ENCODE measurements around the gene CLDND2.
"Not testable (repeated sequence)": the region's sequence is repeated elsewhere in the genome, so short reads cannot be mapped to it uniquely, and the experiment has no call there.

The CLDND2 gene, protein sequence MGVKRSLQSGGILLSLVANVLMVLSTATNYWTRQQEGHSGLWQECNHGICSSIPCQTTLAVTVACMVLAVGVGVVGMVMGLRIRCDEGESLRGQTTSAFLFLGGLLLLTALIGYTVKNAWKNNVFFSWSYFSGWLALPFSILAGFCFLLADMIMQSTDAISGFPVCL

DNA sequence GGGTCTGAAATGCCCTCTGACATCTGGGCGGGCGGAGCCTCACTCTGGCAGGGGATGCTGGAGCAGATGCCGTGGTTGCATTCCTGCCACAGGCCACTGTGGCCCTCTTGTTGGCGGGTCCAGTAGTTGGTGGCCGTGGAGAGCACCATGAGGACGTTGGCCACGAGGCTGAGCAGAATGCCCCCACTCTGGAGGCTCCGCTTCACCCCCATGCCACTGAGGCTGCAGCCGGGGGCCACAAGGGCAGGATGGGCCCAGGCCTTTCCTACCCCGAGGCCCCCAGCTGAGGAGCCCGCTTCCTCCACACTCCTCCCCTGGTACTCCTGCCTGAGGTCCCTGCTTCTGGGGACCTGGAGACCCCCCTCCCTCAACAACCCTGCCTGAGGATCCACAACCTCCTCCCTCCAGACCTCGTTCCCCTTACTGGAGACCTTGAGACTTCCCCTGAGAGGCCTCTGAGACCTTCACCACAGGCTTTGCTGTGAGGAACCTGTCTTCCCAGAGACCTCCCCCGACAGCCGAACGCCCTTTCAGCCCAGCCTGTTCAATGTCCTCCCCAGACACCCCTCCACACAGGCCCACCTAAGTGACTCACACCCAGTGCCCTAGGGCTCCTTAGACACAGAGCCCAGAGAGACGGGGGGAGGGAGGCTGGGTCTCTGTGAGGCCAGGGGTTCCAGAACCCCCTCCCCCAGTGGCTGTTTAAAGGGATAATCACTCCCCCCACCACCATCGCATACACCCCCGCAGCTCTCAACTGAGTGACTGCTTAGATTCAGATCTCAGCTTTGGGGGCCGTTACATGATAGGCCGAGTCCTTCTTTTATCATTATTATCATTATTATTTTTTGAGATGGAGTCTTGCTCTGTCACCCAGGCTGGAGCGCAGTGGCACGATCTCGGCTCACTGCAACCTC lies at the start of gene CLDND2:
Gene CLDND2, minus strand, starts transcription at position 638 of the 917 bp plus-strand sequence. Its CDS starts 426 bp downstream, at position 212.
- no peak for DNase-seq

DNA sequence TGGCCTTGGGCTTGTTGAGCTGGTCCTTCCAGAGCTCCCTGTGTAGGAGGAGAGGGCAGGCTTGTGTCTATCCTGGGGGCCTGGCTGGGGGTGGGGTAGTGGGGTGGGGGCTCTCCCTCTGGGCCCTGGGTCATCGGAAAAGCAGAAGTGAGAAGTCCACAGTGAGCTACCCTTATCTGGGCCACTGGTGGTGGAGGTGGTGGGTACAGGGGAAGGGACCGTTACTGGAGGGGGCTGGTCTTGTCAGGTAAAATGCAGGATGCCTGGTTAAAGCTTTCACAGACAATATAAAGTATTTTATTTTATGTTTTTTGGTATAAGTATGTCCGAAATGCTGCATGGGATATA lies 49.0 kb upstream of the CLDND2 start:
- no peak for DNase-seq

DNA sequence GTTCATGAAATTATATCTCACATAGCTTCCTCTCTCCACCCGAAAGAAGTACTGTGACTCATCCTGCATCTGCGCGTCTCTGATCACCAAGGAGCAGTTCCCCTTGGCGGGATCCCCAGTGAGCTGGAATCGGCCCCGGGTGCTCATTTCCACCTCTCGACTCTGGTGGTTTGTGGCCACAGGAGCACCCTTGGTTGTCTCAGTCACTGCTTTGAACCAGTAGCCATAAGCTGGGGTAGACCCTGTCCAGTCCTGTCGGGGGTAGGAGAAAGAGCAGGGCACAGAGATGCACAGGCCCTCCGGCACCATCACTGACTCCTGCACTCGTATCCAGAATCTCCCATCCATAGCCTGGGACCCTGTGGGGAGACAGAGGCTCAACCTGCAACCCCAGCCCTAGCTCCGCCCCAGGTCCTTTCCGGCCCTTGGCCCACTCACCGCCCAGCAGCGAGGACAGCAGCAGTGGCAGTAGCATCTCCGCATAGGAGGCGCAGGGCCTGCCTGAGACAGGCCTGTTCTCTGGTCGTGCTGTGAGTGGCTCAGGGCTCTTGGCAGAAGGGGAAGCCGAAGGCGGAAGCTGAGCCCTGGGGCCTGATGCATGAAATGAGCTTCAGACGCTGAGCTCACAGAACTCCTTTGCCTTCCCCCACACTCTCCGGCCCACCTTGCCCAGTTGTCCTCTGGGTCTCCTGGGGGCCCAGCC lies 48.5 kb upstream of the CLDND2 start, which contains the start of gene SIGLEC10:
Gene SIGLEC10, minus strand, starts transcription at position 536 of the 703 bp plus-strand sequence. Its CDS starts 61 bp downstream, at position 475.
- DNase-seq = no peak

DNA sequence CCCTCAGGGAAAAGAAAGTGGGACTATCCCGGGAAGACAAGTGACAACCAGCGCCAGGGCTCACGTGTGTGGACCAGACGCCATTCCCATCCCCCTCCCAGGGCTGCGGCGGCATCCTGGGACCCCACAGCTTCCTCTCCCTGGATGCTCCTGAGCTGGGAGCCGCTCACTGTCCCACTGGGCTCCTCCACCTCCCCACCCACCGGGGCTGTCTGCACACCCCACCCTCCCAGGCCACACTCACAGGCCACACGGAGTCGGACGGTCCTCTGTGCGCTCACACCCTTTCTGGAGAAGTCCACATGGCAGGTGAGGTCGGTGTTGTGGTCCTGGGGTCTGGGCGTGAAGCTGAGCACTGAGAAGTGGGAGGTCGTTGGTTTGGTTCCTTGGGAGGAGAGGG lies 47.6 kb upstream of the CLDND2 start:
- DNase-seq = not testable (repeated sequence)

DNA sequence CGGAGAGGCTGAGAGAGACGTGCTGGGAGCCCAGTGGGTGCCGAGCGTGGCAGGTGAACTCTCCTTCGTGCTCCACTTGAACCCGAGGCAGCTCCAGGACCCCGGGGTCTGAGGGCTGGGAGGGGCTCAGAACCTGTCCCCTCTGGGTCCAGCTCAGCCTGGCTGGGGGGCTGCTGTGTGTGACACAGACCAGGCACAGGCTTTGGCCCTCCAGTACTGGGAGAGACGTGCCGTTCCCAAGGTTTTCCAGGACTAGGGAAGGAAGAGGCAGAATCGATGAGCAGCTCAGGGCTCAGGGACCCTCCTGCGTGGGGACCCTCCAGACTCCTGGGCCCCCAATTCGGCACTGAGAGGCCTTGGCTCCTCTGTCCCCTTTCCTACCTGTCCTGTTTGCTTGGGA lies 46.4 kb upstream of the CLDND2 start:
- DNase-seq = no peak

DNA sequence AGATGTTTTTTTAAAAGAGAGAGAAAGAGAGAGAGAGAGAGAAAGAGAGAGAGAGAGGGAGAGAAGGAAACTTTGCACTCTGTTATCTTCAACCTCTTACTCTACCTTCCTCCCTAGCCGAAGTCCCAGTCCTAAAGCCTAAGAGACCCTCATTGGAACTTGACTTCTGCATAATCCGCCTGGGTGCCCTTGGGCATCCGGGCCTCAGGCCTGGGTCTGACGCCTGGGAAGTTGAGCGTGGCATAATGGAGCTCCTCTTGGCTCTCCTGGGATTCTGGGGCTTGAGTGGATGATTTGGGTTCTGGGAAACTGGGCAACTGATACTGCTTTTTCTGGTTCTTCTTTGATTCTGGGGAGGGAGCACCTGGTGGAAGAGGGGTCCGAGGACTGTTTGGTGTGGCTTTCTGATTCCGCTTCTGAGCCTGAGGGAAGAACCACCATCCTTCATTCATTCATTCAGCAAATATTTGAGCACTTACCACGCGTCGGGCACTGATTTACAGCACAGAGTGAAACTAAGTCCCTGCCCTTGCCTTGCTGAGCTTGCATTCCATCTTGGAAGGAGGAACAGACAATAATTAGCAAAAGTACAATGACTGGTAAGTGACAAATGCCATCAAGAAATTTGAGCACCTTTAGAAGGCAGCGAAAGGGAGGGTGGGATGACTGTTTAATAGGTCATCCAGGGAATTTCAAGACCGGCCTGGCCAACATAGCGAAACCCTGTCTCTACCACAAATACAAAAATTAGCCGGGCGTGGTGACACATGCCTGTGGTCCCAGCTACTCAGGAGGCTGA lies 42.3 kb upstream of the CLDND2 start:
- no peak for DNase-seq

DNA sequence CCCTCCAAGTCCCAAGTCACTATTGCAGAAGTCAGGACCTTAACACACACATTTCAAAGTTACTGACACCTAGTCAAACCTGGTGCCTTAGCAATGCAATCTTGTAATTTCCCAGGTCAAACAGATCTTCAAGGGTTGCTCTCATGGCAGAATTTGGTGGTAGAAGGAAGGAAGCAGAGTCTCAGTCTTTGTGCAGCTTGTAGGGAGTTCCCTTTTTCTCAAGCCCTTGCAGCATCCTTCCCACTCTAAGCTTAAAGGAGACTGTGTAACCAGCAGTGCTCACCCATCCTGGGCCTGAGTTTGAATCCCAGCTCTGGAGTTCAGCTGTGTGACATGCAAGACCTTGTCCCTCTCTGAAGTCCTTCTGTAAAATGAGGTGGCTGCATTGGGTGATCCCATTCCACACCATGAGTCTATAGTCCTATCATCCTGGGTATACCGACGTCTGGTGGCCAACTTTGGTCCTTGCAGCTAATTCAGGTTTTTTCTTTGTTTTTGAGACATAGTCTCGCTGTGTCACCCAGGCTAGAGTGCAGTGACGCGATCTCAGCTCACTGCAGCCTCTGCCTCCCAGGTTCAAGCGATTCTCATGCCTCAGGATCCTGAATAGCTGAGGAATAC lies 38.8 kb upstream of the CLDND2 start:
- no peak for DNase-seq

DNA sequence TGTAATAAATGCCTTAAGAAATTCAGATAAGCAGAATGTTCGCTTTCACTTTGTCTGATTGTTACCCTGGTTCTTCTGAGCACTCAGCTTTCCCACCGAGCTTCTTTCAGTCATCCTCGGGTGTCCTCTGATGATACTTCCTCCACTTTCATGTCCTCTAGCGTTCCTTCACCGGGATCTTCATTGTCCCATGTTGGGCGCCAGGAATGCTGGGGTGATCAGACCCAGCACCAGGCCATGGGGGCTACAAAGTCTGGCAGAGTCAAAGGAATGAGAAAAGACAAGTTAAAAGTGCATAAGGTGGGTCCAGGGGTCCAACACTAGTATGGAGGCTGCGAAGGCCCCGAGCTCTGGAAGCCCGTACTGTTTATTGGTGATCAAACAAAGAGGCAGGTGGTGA lies 33.3 kb upstream of the CLDND2 start:
- no peak for DNase-seq

DNA sequence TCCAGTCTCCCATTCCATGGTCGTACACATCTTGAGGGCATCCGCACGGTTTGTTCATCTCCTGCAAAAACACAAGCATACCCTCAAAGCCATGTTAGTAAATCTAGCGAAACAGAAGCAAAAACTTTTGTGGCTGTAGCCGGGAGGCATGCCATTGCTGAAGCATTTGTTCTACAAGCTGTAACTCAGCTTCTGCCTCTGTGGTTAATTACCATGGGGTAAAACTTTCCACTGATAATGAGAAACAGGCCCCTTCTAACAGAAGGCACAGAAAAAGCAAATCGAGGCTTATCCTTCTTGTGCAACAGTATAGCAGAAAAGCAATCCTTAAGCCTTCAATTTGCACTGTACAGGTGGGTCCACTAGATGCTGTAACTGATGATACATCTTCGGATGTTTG lies 31.1 kb upstream of the CLDND2 start:
- DNase-seq = not testable (repeated sequence)

DNA sequence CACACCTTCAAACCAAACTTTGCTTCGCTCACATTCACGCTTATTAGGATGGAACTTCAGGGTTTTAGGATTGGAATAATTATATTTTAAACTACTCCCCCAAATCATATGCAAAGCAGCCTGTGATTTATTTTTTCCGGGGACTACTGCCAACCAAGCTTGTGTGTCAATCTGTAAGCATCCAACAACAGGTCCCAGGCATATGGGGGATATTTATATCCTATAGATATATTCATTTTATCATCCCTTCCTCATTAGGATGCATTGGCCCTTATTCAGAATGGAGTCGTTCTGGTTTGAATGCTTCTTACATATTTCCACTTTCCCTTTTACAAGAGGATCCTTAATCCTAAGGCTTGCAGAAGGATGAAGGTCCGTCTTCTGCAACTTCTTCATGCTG lies 30.4 kb upstream of the CLDND2 start:
- DNase-seq = no peak

DNA sequence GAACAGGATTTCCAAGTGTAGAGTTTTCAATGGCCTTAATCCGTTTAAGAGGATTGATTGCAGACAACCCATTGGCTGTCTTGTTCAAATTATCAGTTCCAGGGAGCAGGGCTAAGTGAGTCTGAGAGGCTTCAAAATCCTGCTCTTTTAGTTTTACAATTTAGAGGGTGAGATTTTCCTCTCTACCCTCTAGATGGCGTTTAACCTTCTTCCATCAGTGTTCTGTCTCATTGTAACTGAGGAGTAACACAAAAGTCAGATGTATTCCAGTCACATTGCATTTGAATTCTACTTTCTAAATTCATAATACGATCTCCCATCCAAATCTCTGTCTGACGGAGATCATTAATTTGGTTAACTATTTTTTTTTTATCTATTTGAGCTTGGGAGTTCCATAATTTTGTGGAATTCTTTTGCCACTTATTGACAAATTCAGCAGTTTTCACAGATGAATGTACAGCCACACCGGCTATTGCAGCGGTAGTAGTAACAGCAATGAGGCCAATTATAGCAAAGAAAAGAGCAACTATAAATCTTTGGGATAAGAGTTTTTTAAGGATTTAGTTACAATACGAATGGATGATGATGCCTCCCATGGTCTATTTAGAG lies 29.4 kb upstream of the CLDND2 start:
- DNase-seq = no peak

DNA sequence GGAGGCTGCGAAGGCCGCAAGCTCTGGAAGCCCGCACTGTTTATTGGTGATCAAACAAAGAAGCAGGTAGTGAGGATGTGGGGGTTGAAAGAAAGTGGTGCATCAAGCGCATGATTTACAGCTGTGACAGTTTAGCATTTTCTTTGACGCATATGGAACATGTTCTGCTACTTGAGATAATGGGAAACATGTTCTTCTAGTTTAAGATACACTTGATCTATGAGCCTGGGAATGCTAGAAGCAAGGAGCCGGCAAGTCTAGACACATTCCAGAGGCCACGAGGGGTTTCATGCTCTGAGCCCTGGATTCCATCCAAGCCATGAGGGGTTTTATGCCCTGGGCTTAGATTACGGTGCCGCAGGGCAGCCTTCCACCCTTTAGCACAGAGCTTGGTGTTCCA lies 28.6 kb upstream of the CLDND2 start:
- DNase-seq = not testable (repeated sequence)

DNA sequence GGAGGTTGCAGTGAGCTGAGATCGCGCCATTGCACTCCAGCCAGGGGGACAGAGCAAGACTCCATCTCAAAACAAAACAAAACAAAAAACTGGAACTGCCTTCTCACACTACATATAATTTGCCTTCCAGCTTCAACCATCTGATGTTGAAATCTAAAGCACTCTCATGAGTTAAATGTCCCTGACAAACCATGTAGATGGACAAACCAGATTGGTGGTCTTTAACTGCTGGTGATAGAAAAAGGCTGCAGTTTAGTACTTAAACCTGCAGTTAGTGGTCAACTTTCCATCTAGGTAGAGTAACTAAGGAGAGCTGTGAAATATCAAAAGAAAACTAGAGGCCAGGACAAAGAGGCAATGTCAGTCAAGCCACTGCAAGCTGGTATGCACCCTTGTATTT lies 27.4 kb upstream of the CLDND2 start:
- DNase-seq = no peak

DNA sequence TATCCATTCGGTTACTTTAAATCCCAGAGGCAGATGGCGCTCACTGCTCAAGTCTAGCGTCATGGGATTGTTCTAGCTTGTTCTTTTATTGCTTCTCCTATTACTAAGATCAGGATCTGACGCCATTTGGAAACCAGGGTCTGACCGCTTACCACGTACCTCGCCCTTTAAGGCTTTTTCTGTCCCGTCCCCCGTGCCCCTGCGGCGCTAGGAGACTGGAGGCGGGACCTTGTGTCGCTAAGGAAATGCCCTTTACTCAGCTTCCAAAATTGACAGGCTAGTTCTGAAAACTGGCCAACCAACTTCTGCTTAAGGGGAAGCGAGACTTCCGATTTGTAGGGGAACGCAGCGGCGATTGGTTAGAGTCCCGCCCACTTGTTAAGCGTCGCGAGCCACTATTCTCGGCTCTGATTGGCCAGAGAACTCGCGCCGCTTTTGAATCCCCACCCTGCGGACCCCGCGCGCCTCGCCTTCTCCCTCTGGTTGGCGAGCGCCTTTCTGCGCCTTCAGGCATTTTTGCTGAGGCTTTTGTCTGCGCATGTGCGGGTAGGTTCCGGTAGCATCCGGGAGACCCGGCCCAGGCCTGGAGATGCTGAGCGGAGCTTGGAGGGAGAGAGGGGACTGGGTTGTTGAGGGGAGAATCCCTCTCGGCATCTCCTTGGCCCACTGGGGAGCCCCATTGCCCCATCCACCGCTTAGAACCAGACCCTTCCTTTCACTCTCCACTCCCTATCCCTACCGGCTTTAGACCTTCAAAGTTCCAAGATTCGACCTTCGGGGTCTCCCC lies 25.4 kb upstream of the CLDND2 start:
- DNase-seq = peak; percentile 65 to 77 (median 70)

DNA sequence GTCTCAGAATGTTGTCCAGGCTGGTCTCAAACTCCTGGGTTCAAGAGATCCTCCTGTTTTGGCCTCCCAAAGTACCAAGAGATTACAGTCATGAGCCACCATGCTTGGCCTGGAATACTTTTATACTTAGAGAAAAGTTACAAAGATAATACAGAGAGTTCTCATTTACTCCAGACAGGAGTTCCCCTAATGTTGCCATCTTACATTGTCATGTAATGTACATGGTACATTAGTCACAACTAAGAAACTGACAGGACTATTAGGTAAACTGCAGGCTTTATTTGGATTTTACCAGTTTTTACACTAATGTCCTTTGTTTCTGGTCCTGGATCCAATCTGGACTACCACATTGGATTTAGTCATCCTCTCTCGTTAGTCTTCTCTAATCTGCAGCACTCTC lies 23.9 kb upstream of the CLDND2 start:
- DNase-seq = no peak

DNA sequence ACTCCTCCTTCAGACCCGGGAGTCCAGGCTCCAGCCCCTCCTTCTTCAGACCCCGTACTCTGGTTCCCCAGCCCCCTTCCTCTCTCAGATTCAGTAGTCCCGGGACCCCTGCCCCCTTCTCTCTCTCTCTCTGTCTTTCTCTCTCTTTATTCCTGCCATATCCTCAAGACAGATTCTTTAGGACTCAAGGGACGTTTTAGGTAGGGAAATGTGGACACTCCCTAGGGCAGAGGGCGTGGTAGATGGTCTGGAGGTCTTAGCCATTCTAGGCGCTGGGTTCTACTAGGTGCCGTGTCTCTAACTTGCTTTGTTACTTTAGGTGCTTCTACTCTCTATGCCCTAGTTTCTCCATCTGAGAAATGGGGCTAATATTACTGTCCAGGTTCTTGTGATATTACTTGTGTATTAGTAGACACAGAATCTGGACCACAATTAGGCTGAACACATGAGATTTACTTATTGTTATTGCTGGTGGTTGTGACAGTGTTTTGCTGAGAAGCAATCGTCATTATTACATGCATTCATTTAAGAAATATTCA lies 22.3 kb upstream of the CLDND2 start:
- DNase-seq = no peak

DNA sequence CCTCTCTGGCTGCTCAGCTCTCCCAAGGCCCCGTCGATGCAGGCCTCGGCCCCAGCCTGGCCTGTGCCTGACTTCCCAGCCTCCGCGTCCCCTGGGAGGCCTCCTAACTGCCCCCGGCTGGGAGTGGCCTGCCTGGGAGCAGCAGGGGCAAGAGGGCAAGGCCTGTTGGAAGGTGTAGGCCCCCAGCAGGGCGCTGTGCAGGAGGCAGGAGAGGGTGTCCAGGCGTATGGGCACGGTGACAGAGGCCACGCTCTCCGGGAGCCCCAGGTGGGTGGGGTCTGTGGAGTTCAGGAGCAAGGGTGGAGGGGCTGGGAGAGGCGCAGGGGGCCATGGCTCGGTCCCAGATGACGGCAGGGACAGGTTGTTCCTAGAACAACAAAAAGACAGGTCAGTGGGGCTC lies 20.3 kb upstream of the CLDND2 start:
- DNase-seq = no peak

DNA sequence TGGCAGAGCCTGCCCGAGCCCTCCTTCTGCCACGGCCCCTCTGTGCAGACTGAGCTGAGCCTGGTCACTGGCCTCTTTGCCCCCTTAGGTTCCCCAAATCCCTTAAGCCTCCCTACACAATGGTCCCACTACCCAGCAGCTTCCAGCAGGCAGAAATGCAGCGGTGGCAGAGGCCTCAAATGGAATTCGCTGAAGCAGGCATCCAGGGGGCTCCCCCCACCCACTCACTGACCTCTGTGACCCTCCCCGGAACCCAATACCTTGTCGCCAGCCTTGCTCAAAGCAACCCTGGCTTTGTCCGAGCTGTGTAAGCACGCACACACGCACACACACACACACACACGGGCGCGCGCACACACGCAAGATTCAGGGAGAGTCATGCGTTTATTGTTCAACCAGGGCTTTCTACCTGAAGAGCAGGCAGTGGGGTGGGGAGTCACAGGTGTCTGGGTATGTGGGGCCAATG lies 19.2 kb upstream of the CLDND2 start, which contains the start of gene LIM2:
Gene LIM2, minus strand, starts transcription at position 51 of the 466 bp plus-strand sequence. CDS start 531 bp downstream, outside the sequence.
- no peak for DNase-seq

DNA sequence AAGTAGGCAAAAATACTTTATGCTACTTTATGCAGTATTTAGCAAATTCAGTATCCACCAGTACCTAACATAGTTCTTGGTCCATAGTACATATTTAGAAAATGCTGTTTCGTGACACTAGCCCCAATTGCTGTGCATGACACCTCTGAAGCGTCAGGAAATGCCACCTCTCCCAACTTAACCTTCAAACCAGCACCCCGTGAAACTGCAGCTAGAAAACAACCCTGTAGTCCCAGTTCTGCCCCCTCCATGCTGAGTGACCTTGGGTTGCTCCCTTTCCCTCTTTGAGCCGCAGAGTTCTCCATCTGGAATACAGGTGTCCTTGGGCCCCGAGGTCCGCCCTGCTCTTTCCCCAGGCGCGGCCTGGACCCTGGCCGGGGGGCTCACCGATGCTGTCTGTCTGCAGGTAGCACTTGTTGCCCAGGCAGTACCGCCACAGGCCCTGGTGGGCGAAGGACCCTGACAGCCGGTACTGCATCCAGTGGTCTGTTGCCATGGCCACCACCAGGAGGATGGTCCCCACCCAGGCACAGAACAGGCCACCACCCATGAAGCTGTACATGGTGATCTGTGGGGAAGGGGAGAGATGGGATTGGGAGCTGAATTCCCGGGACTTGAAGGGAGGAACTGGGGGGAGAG lies 18.2 kb upstream of the CLDND2 start:
- no peak for DNase-seq

DNA sequence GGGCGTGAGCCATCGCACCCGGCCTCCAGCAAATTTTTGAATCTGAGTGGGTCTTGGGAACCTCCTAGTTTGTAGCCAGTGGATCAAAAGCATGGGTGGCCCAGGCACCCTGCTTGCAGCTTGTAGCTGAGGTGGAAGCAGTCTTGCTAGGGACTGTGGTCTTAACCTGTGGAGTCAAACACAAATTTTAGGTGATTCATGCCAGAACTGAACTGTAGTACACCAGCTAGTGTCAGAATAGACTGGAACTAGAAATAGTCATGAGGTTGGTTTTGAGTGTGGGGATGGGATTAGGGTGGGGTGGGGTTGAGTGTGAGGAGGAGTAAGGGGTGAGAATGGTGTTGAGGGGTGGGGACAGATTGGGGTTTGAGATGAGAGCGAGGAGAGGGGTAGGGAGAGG lies 13.2 kb upstream of the CLDND2 start:
- DNase-seq = no peak
